Endothelial cell of umbilical vein (primary cell): Measurements from ENCODE around the gene ZNF543. TPM values are rescaled to one million over a fixed set of nuclear protein-coding genes. Genes with fewer than 3 reads are reported as not detected.

Experiments used
- BruUV-seq: library from RNA; stranded (reverse); fragments of 400-500 nt; replicated peaks from 2 replicates; lab custom pipeline; 2021; lab: Mats Ljungman, UMichigan
- CTCF ChIA-PET: fragments of 300-600, 350-600 bp; sonication (Branson Sonifier 250); formaldehyde crosslinking; loops from one replicate; lab custom pipeline; 2021; ENCODE audit warnings: antibody characterized with exemption, inconsistent platforms; lab: Charles Lee
- POLR2A ChIA-PET: fragments of 300-600, 350-600 bp; sonication (Branson Sonifier 250); formaldehyde crosslinking; loops from one replicate; lab custom pipeline; 2021; ENCODE audit warnings: antibody characterized with exemption, inconsistent platforms; lab: Charles Lee
- DNase-seq: peaks from one replicate; pipeline ENCODE4 v3.0.0-alpha.2; 2011; ENCODE audit warnings: low read depth, low spot score
- FAIRE-seq: peaks from 2 replicates; lab custom pipeline; 2011; peaks lifted over from hg19 to GRCh38; lab: Jason Lieb, UNC
- H2AFZ ChIP-seq: 2 replicates; pipeline ENCODE4 v1.6.0; 2012; ENCODE audit warnings: low read depth, low read length, control low read depth, inconsistent platforms
- H3K27ac ChIP-seq: 2 replicates; pipeline ENCODE4 v1.5.1; 2011; ENCODE audit warnings: low read depth, mild to moderate bottlenecking, control low read depth, low read length, moderate library complexity; ENCODE audit not compliant: insufficient read depth
- H3K27me3 ChIP-seq, 2 experiments: 2 replicates each; pipeline versions ENCODE4 v1.6.0 to v1.6.1; 2011; ENCODE audit warnings: low read length in 2 of 2, mixed read lengths in 1 of 2; ENCODE audit not compliant: control insufficient read depth in 2 of 2, insufficient read depth in 2 of 2
- H3K36me3 ChIP-seq, 2 experiments: 2 replicates in 1 of 2; 3 replicates in 1 of 2; pipeline ENCODE4 v1.5.1; 2011; ENCODE audit warnings: low read length in 2 of 2, mild to moderate bottlenecking in 1 of 2, moderate library complexity in 1 of 2; ENCODE audit not compliant: control insufficient read depth in 2 of 2, insufficient read depth in 2 of 2; ENCODE audit errors: extremely low read depth in 1 of 2
- H3K4me1 ChIP-seq: 3 replicates; pipeline ENCODE4 v1.5.1; 2011; ENCODE audit warnings: mild to moderate bottlenecking, low read length; ENCODE audit not compliant: control insufficient read depth, insufficient read depth; ENCODE audit errors: extremely low read depth
- H3K4me2 ChIP-seq: 2 replicates; pipeline ENCODE4 v1.6.1; 2011; ENCODE audit warnings: low read length, control low read depth, mixed read lengths; ENCODE audit not compliant: insufficient read depth
- H3K4me3 ChIP-seq, 3 experiments: fragments of 200-600 bp in 1 of 3; sonication (generic), shearing (Covaris generic) in 1 of 3; replicated peaks in 1 of 3; 2 replicates each; pipeline ENCODE4 v1.5.1; 2011 to 2016; ENCODE audit warnings: control low read depth in 3 of 3, low read length in 3 of 3, mild to moderate bottlenecking in 2 of 3, inconsistent platforms in 1 of 3, low read depth in 1 of 3, moderate library complexity in 1 of 3; ENCODE audit not compliant: insufficient read depth in 1 of 3
- H3K79me2 ChIP-seq: 2 replicates; pipeline ENCODE4 v1.6.0; 2012; ENCODE audit warnings: low read length, inconsistent platforms; ENCODE audit not compliant: control insufficient read depth, insufficient read depth
- H3K9ac ChIP-seq: replicated peaks from 2 replicates; pipeline ENCODE3; 2011; ENCODE audit warnings: low read length, control low read depth; ENCODE audit not compliant: insufficient read depth; ENCODE audit errors: extremely low read depth
- H3K9me1 ChIP-seq: replicated peaks from 3 replicates; pipeline ENCODE4 v1.6.0; 2011; ENCODE audit warnings: mild to moderate bottlenecking, low read length; ENCODE audit not compliant: control insufficient read depth, insufficient read depth; ENCODE audit errors: extremely low read depth
- H3K9me3 ChIP-seq: replicated peaks from 2 replicates; pipeline ENCODE4 v1.5.1; 2012; ENCODE audit warnings: low read length, inconsistent platforms; ENCODE audit not compliant: control insufficient read depth, insufficient read depth
- H4K20me1 ChIP-seq: replicated peaks from 2 replicates; pipeline ENCODE3; 2011; ENCODE audit warnings: mild to moderate bottlenecking, low read length; ENCODE audit not compliant: control insufficient read depth, insufficient read depth; ENCODE audit errors: extremely low read depth
- CTCF ChIP-seq, 2 donors: IDR thresholded peaks; 1 replicate in 1 of 2; 2 replicates in 1 of 2; pipeline ENCODE4 v1.5.1; 2011; ENCODE audit warnings: low read length in 2 of 2, mild to moderate bottlenecking in 2 of 2, moderate library complexity in 2 of 2, control low read depth in 1 of 2, inconsistent platforms in 1 of 2, low read depth in 1 of 2; ENCODE audit not compliant: insufficient read depth in 1 of 2; ENCODE audit errors: extremely low read depth in 1 of 2
- EZH2 ChIP-seq: IDR thresholded peaks from 2 replicates; pipeline ENCODE4 v1.6.1; 2012; ENCODE audit warnings: borderline replicate concordance, low read depth, mild to moderate bottlenecking, moderate library complexity, low read length, inconsistent platforms; ENCODE audit not compliant: severe bottlenecking
- FOS ChIP-seq: IDR thresholded peaks from 2 replicates; pipeline ENCODE4 v1.6.1; 2011; ENCODE audit warnings: mild to moderate bottlenecking, low read length, moderate library complexity, borderline replicate concordance; ENCODE audit not compliant: insufficient read depth
- GATA2 ChIP-seq: IDR thresholded peaks from 2 replicates; pipeline ENCODE4 v1.7.0; 2011; ENCODE audit warnings: low read depth, mild to moderate bottlenecking, moderate library complexity, mixed read lengths, low read length; ENCODE audit not compliant: insufficient read length, insufficient read depth
- JUN ChIP-seq: IDR thresholded peaks from 2 replicates; pipeline ENCODE4 v1.6.1; 2011; ENCODE audit warnings: borderline replicate concordance, low read depth; ENCODE audit not compliant: insufficient read length, insufficient read depth
- MAX ChIP-seq: IDR thresholded peaks from 2 replicates; pipeline ENCODE4 v1.6.1; 2011; ENCODE audit not compliant: insufficient read depth, insufficient read length
- MYC ChIP-seq: IDR thresholded peaks from one replicate; pipeline ENCODE4 v1.6.1; 2011; ENCODE audit warnings: mild to moderate bottlenecking, low read depth, low read length
- POLR2A ChIP-seq: IDR thresholded peaks from 2 replicates; pipeline ENCODE4 v1.6.1; 2012; ENCODE audit warnings: low read depth, mild to moderate bottlenecking, control low read depth, low read length
- POLR2AphosphoS5 ChIP-seq: IDR thresholded peaks from 2 replicates; pipeline ENCODE4 v1.6.1; 2012; ENCODE audit warnings: low read depth, mild to moderate bottlenecking, control low read depth, low read length, moderate library complexity; ENCODE audit not compliant: insufficient read depth
- dilution Hi-C: fragments of 300-500 bp; cut with MboI; formaldehyde crosslinking; loops from one replicate; pipeline ENCODE4 v1.15.0; 2019; ENCODE audit warnings: low sequenced_read_pairs; ENCODE audit not compliant: extremely low pct_ligation_motif_present
- intact Hi-C: fragments of 100-400 bp; cut with micrococcal nuclease; formaldehyde crosslinking; loops from one replicate; pipeline ENCODE4 v1.10.0; 2022
- polyA plus RNA-seq, 4 experiments: library from polyadenylated mRNA; depleted of rRNA in 3 of 4; stranded (reverse) in 3 of 4; unstranded in 1 of 4; fragments of >200 nt; gene quantifications; 2 replicates each; pipeline versions ENCODE4 v1.2.1 to v1.2.3, GENCODE V29; 2011 to 2012; ENCODE audit warnings: missing spikeins in 1 of 4
- total RNA-seq: library from RNA; stranded (reverse); gene quantifications from 2 replicates; pipeline ENCODE4 v1.2.3, GENCODE V29; 2021

ZNF543 gene
- total and polyA plus RNA-seq, 2 donors (not counting 3 experiments of a cell fraction or from before 2014, with no cell fraction given): 1.1 to 5.3 TPM

- FAIRE-seq: no peak
- no peaks in the 10 kb centered on the region for H3K27me3 ChIP-seq
- H3K27ac ChIP-seq: no peak overlapping the region
- ChIA-PET CTCF (no interaction called here), POLR2A (no interaction called here)
- peaks cover 0 to 12% of the 10 kb centered on the region in 2 experiments for H3K36me3 ChIP-seq
- H3K4me3 ChIP-seq: no peak overlapping the region
- H2AFZ ChIP-seq: no peak overlapping the region
- H3K4me1 ChIP-seq: no peaks in the 10 kb centered on the region
- H3K4me2 ChIP-seq: no peak overlapping the region
- DNase-seq: no peak
- no TSS peak for BruUV-seq
- H4K20me1 ChIP-seq: no peaks in the 10 kb centered on the region
- dilution Hi-C loops (no loop called here), intact Hi-C loops (no loop called here)
- no peak for TF ChIP-seq MYC
- TF ChIP-seq FOS: no peak
- no peak for TF ChIP-seq POLR2AphosphoS5
- TF ChIP-seq MAX: no peak
- peaks cover 2% of the 10 kb centered on the region for H3K9me3 ChIP-seq
- H3K9ac ChIP-seq: no peak overlapping the region
- no peaks in the 10 kb centered on the region for H3K9me1 ChIP-seq
- peaks cover 17% of the 10 kb centered on the region for H3K79me2 ChIP-seq
These were observed 15.2 kb upstream of the ZNF543 start for GRCh38 chr19:57305056-57305455.

DNA sequence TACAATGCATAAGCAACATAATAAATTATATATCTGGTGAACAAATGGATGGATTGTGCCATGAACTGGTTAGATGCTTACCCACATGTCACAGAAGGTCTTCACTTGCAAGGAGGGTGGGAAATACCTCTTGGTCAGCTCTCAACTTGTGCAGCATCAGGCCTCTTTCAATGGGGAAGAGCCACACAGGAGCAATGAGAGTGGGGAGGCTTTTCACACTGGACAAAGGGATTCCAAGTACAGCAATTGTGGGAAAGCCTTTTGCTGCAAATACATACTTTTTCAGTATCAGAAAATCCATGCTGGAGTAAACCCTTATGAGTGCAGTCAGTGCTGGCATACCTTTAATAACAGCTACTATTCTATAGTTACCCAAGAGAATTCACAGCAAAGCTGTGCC is 11.8 kb upstream of the ZNF543 start:
- intact Hi-C loops: no loop called here
- dilution Hi-C loops: no loop called here
- no TSS peak for BruUV-seq
- H3K9me1 ChIP-seq: no peaks in the 10 kb centered on the region
- no peak for DNase-seq
- no peak overlapping the region for H3K4me2 ChIP-seq
- no peak for FAIRE-seq
- H3K4me3 ChIP-seq: no peak overlapping the region
- H3K27me3 ChIP-seq: no peaks in the 10 kb centered on the region
- H3K9me3 ChIP-seq: peaks cover 2% of the 10 kb centered on the region
- H2AFZ ChIP-seq: no peak overlapping the region
- TF ChIP-seq POLR2AphosphoS5 (no peak), POLR2A (no peak), CTCF (IDR thresholded peaks at IDR 0.05; ENCODE audit: extremely low read depth in 1 of 2, insufficient read depth in 1 of 2, low read depth in 1 of 2, low read length in 2 of 2) (no peak), EZH2 (no peak), MYC (no peak), MAX (no peak), GATA2 (no peak), JUN (no peak), FOS (no peak)
- no peak overlapping the region for H3K27ac ChIP-seq
- ChIA-PET CTCF (no interaction called here), POLR2A (no interaction called here)
- H3K4me1 ChIP-seq: no peaks in the 10 kb centered on the region
- no peaks in the 10 kb centered on the region for H4K20me1 ChIP-seq
- no peaks in the 10 kb centered on the region for H3K79me2 ChIP-seq
- no peak overlapping the region for H3K9ac ChIP-seq
- no peaks in the 10 kb centered on the region for H3K36me3 ChIP-seq
